Measurements from ENCODE around the gene C14orf93.

GRCh38 chr14:23021434-23021833 is 11.5 kb upstream of the C14orf93 start:
- TF ChIP-seq POLR2A (IDR thresholded peaks at IDR 0.05) (no peak), CTCF (IDR thresholded peaks at IDR 0.05) (no peak)

Measured in right lobe of liver (tissue), 4 donors.